Activated gamma-delta T cell treated with anti-CD3 and anti-CD28 coated beads, Interleukin-2, amount 50 U/mL, for 16 hours (primary cell): ENCODE data around the gene TNIP1.
A peak's percentile ranks its signal among the peaks of the same experiment; 100 is the strongest.

Experiments used
- DNase-seq: peaks from one replicate; pipeline ENCODE4 v3.0.0-alpha.2; 2020; ENCODE audit warnings: low read depth

Gene TNIP1

GRCh38 chr5:151080613-151081430, at the start of gene TNIP1:
Gene TNIP1, minus strand, starts transcription at chr5:151081034. Its CDS starts 15,939 bp downstream, at chr5:151065095.
- peak; percentile 91 for DNase-seq

GRCh38 chr5:151130235-151130921, 49.5 kb upstream of the TNIP1 start:
- no peak for DNase-seq

GRCh38 chr5:151128817-151129216, 48.0 kb upstream of the TNIP1 start:
- DNase-seq: no peak

GRCh38 chr5:151127926-151128325, 47.1 kb upstream of the TNIP1 start:
- no peak for DNase-seq

- DNase-seq: peak; percentile 50
Observed at GRCh38 chr5:151126199-151126645, 45.4 kb upstream of the TNIP1 start.

- DNase-seq: no peak
Observed at GRCh38 chr5:151125421-151125820, 44.6 kb upstream of the TNIP1 start.

- peak; percentile 31 for DNase-seq
Observed at GRCh38 chr5:151123897-151124751, 43.3 kb upstream of the TNIP1 start.

GRCh38 chr5:151122828-151123227, 42.0 kb upstream of the TNIP1 start:
- no peak for DNase-seq

GRCh38 chr5:151121665-151122064, 40.8 kb upstream of the TNIP1 start:
- no peak for DNase-seq

GRCh38 chr5:151121095-151121494, 40.3 kb upstream of the TNIP1 start:
- no peak for DNase-seq

- no peak for DNase-seq
Observed at GRCh38 chr5:151118913-151119575, 38.2 kb upstream of the TNIP1 start.

GRCh38 chr5:151115272-151115905, 34.6 kb upstream of the TNIP1 start:
- peak; percentile 57 for DNase-seq

GRCh38 chr5:151113651-151114050, 32.8 kb upstream of the TNIP1 start:
- no peak for DNase-seq

GRCh38 chr5:151110992-151111391, 30.2 kb upstream of the TNIP1 start:
- DNase-seq: no peak

- DNase-seq: no peak
Observed at GRCh38 chr5:151110122-151110681, 29.4 kb upstream of the TNIP1 start.

- DNase-seq: no peak
Observed at GRCh38 chr5:151108566-151108965, 27.7 kb upstream of the TNIP1 start.

GRCh38 chr5:151107738-151108520, 27.1 kb upstream of the TNIP1 start:
- no peak for DNase-seq

GRCh38 chr5:151107084-151107483, 26.2 kb upstream of the TNIP1 start:
- DNase-seq: no peak

- no peak for DNase-seq
Observed at GRCh38 chr5:151106509-151106908, 25.7 kb upstream of the TNIP1 start.

- no peak for DNase-seq
Observed at GRCh38 chr5:151106043-151106442, 25.2 kb upstream of the TNIP1 start.
